ENCODE data around the gene LRRK1. TPM values are rescaled to one million over a fixed set of nuclear protein-coding genes. Genes with fewer than 3 reads are reported as not detected.
"Not testable (repeated sequence)": the region's sequence is repeated elsewhere in the genome, so short reads cannot be mapped to it uniquely, and the experiment has no call there.

Gene LRRK1
- total RNA-seq, 1 experiment from 2014 or later = 3.7 TPM

DNA sequence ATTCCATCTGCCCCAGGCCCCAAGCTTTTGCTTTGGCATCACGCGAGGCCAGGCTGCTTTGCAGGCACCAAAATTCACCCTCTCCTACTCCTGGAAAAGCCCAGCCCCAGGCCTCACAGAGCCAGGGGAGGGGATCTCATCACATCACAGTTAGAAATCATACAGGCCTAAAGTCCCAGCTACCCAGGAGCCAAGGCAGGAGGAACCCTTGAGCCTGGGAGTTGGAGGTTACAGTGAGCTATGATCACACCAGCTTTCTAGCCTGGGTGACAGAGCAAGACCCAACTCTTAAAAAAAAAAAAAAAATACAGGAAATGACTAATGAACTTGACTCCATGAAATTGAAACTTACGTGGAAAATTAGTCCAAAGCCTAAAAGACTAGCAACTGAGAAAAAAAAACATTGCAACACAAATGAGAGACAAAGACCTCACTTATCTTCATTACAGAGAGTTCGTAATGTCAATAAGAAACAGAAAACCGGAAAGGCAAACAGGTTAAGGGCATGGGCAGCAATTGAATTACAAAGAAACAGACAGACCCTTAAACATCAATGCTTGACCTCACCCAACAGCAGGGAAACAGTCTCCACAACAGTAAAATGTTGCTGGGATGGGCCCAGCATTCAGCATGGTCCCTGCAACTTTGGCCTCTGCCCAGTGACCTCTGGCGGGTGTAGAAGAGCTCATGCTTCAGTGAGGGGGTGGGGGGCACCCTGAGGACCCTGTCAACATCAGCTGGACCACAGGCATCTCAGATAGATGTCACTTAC is 151.5 kb downstream of the LRRK1 start:
- peaks cover 37% of the 10 kb centered on the region for H3K4me1 ChIP-seq (replicated peaks)
- H3K27me3 ChIP-seq (replicated peaks) = no peaks in the 10 kb centered on the region
- H3K36me3 ChIP-seq = peaks cover 7% of the 10 kb centered on the region; the same call in 1 of the 2 replicates
- peak in 1 of 2 experiments; percentile 81 for DNase-seq (ENCODE audit: low read depth in 1 of 2, low spot score in 2 of 2)
- peak overlapping the region; percentile 88 for H3K27ac ChIP-seq
- no peaks in the 10 kb centered on the region for H3K9me3 ChIP-seq (replicated peaks)
- H3K4me3 ChIP-seq = no peak overlapping the region

DNA sequence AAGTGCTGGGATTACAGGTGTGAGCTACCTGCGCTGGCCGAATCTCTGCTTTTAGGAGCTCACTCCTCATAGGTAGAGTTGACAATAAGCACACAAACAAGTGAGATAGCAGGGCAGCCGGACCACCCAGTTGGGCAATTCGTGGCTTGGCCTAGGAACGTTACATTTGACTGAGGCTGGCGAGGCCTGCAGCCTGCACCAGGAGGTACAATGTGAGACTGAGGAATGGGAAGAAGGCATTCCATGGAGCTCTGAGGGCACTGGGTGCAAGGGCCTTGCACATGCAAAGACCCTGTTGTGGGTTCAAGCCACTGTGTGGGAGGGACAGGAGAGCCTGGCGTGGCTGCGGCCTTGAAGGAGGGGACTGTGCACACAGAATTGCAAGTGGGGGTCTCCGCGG is 152.5 kb downstream of the LRRK1 start:
- no peak for DNase-seq (ENCODE audit: low read depth in 1 of 2, low spot score in 2 of 2)
- Histone ChIP-seq H3K4me1 (replicated peaks) (peaks cover 37% of the 10 kb centered on the region), H3K4me3 (no peak overlapping the region), H3K36me3 (peaks cover 4% of the 10 kb centered on the region; the same call in 1 of the 2 replicates), H3K27me3 (replicated peaks) (no peaks in the 10 kb centered on the region), H3K27ac (peak overlapping the region; percentile 88; the same call in 1 of the 2 replicates), H3K9me3 (replicated peaks) (no peaks in the 10 kb centered on the region)

DNA sequence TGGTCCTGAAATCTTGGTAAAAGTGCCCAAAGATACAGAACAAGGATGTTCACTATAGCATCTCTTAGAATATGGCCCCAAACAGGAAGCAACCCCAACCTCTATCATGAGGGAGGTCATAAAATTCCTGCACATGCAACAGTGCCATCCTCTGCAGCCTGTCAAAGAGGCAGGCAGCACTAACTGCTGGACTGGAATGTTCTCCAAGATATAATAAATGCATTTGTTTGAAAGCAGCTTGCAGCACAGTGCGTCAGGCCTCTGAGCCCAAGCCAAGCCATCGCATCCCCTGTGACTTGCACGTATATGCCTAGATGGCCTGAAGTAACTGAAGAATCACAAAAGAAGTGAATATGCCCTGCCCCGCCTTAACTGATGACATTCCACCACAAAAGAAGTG is 153.1 kb downstream of the LRRK1 start:
- DNase-seq (ENCODE audit: low read depth in 1 of 2, low spot score in 2 of 2) = not testable (repeated sequence)

DNA sequence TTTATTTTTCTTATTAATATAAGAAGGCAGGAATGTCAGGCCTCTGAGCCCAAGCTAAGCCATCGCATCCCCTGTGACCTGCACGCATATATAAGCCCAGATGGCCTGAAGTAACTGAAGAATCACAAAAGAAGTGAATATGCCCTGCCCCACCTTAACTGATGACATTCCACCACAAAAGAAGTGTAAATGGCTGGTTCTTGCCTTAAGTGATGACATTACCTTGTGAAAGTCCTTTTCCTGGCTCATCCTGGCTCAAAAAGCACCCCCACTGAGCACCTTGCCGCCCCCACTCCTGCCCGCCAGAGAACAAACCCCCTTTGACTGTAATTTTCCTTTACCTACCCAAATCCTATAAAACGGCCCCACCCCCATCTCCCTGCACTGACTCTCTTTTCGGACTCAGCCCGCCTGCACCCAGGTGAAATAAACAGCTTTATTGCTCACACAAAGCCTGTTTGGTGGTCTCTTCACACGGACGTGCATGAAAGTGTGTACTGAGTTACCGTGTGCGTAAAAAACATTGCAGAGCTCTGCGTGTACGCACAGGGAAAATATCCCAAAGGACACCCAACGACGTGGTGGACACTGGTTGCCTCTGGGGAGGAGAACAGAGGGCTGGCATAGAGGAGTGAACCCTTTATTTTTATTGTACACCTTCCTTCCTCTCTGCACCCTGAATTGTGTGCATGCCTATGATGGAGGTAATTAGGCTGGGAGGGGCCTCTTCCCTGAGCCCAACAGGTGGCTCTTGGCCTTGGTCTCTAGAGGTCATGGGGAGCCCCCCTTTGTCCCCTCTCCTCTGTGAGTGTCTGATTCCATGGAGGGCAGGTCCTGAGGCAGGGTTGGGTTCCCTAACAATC is 158.9 kb downstream of the LRRK1 start:
- H3K4me3 ChIP-seq; H3K27me3 ChIP-seq (replicated peaks); H3K4me1 ChIP-seq (replicated peaks); H3K27ac ChIP-seq; H3K36me3 ChIP-seq; H3K9me3 ChIP-seq (replicated peaks); DNase-seq (ENCODE audit: low read depth in 1 of 2, low spot score in 2 of 2): not testable (repeated sequence)

More for the DNA sequence above, 153.1 kb downstream of the LRRK1 start:
- H3K4me1 ChIP-seq (replicated peaks) = peaks cover 37% of the 10 kb centered on the region
- H3K27me3 ChIP-seq (replicated peaks); H3K4me3 ChIP-seq; H3K36me3 ChIP-seq; H3K9me3 ChIP-seq (replicated peaks); H3K27ac ChIP-seq: not testable (repeated sequence)

DNA sequence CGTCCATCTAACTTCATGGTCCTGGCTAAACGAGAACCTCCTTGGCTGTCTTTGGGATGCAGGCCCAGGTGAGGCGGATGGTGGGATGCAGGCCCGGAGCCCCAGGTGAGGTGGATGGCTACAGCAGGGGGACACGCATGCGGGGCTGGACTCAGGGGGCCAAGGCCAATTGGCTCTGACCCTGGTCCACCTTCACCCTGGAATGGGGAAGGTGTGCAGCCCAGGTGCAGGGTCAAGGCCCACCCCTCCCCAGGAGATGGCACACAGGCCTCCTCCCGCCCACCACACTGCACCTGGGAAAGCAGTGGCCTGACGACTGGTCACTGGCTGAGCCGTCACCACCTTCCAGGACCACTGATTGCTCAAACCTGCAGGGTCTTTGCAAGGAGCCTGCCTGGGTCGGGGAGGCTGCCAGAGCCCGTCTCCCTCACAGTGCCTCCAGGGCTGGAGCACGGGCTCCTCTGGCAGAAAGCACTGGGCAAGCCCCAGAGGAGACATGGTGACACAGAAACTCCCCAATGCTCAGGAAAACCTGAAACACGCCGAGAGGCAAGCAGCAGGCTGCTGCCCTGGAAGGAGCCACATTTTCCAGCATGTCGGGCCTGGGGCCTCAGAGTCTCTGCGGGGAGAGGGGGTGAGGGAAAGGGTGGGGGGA is 159.6 kb downstream of the LRRK1 start:
- no peaks in the 10 kb centered on the region for H3K4me1 ChIP-seq (replicated peaks)
- no peaks in the 10 kb centered on the region for H3K27me3 ChIP-seq (replicated peaks)
- H3K4me3 ChIP-seq = no peak overlapping the region
- no peaks in the 10 kb centered on the region for H3K36me3 ChIP-seq
- H3K9me3 ChIP-seq (replicated peaks) = no peaks in the 10 kb centered on the region
- DNase-seq (ENCODE audit: low read depth in 1 of 2, low spot score in 2 of 2) = no peak
- no peak overlapping the region for H3K27ac ChIP-seq

DNA sequence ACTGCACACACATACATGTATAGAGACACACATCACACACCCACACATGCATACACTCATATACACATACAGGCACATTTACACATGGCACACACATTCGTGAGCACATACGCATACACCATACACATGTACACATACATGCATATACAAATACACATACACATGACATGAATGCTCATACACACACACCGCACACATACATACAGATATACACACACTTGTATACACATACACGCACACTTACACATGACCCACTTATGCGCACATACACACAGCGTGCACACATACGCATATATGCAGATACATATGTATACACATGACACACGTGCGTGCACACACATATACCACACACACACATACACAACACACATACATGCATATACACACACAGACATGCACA is 162.7 kb downstream of the LRRK1 start:
- H3K4me3 ChIP-seq = no peak overlapping the region
- H3K27me3 ChIP-seq (replicated peaks) = no peaks in the 10 kb centered on the region
- no peak for DNase-seq (ENCODE audit: low read depth in 1 of 2, low spot score in 2 of 2)
- H3K4me1 ChIP-seq (replicated peaks) = no peaks in the 10 kb centered on the region
- H3K9me3 ChIP-seq (replicated peaks) = no peaks in the 10 kb centered on the region
- no peak overlapping the region for H3K27ac ChIP-seq
- no peaks in the 10 kb centered on the region for H3K36me3 ChIP-seq

DNA sequence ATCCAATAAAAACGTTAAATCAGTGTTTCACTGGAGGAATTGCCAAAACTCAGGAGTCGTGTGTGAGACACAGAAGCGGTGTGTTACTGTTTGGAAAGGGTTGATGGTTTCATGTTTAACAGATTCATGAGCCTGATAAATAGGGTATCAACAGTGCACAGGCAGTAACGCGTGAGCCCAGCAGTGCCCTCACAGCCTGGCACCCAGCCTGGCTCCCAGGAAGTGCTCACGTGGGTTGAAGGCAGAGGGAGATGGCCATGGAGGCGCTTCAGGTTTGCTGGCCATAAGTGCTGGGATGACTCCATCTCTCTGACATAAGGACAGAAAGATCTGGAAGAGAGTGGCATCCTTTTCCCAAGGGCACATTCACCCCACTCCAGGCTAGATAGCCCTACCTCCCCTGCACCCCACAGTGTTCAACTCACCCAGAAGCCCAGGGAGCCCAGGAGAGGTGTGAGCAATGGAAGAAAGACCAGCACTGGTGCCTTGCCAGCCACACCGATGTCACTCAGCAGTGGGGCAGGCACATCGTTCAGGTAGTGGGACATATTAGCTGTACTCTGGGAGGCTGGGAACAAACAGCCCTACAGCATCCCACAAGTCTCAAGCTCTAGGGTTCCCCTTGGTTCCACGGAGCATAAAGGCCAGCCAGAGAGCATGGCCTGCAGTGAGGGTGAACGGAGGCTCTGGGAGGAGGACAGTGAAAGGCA is 164.3 kb downstream of the LRRK1 start:
- H3K36me3 ChIP-seq = no peaks in the 10 kb centered on the region
- H3K4me1 ChIP-seq (replicated peaks) = no peaks in the 10 kb centered on the region
- no peak overlapping the region for H3K4me3 ChIP-seq
- no peak overlapping the region for H3K27ac ChIP-seq
- H3K27me3 ChIP-seq (replicated peaks) = no peaks in the 10 kb centered on the region
- no peaks in the 10 kb centered on the region for H3K9me3 ChIP-seq (replicated peaks)
- DNase-seq (ENCODE audit: low read depth in 1 of 2, low spot score in 2 of 2) = no peak

DNA sequence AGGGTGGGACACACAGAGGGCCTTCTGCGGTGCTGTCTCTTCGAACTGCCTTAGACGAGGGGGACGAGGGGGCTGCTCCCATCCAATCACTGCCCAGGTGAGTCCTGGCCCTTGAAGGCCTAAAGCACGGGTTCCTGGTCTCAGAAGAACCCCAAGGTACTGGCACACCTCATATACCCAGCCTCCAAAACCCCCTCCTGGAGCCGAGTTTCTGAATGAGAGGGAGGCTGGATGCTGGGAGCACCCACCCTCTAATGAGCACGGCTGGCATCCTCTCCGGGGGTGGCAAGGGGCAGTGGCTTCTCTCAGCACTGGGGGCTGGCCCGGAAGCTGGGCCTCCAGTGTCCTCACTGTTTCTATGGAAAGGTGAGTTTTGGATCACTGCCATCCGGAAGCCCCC is 165.6 kb downstream of the LRRK1 start:
- no peaks in the 10 kb centered on the region for H3K36me3 ChIP-seq
- no peaks in the 10 kb centered on the region for H3K9me3 ChIP-seq (replicated peaks)
- no peak overlapping the region for H3K27ac ChIP-seq
- H3K4me3 ChIP-seq = no peak overlapping the region
- peaks cover 5% of the 10 kb centered on the region; the same call in 1 of the 2 replicates for H3K4me1 ChIP-seq (replicated peaks)
- DNase-seq (ENCODE audit: low read depth in 1 of 2, low spot score in 2 of 2) = no peak
- H3K27me3 ChIP-seq (replicated peaks) = no peaks in the 10 kb centered on the region

DNA sequence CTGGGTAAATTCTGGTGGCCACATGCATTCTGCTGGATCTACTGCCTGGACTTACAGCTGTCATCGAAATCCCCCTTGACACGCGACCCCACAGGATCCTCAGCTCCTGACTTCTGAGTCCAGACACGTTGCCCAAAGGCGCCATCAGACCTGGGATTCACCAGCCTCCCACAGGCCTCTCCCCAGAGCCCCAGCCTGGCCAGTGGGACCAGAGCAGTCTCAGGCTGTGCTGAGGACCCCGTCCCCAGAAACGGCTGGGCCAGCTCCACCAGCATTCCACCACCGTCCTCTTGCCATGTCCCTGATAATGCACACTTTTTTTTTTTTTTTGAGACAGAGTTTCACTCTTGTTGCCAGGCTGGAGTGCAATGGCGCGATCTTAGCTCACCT is 166.1 kb downstream of the LRRK1 start:
- H3K27me3 ChIP-seq (replicated peaks) = no peaks in the 10 kb centered on the region
- no peak for DNase-seq (ENCODE audit: low read depth in 1 of 2, low spot score in 2 of 2)
- H3K27ac ChIP-seq = no peak overlapping the region
- no peak overlapping the region for H3K4me3 ChIP-seq
- H3K4me1 ChIP-seq (replicated peaks) = peaks cover 5% of the 10 kb centered on the region; the same call in 1 of the 2 replicates
- H3K36me3 ChIP-seq = no peaks in the 10 kb centered on the region
- no peaks in the 10 kb centered on the region for H3K9me3 ChIP-seq (replicated peaks)

DNA sequence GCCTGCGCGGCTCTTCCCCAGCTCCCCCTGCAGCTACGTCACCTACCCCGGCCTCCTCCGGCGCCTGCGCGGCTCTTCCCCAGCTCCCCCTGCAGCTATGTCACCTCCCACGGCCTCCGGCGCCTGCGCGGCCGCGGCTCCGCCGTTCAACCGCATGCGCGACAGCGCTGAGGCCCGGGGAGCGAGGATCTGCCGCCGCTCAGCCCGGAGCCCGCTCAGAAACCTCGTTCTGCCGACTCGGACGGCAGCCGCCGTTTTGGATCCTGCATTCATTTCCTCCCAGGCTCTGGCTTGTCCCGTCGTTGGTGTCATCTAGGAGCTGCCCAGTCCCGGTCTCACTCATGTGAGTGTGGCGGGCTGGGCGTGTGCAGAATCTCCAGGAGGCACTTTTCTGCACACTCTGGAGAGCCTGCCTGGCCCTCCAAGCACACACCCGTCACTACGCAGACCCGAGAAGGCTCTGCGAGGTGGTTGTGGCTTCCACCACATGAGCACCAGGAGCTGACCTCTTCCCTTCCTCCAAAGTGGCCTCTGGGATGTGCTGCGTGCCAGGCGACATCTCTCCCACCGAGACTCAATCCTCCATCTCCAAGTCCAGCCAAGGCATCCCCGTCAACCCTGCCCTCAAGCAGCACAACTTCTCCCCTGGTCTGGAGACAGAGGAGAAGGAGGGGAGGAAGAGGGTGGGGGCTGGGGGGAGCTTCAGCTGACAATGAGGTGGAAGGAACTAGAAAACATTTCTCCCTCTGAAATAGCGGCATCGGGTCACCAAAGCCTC is 167.4 kb downstream of the LRRK1 start:
- Histone ChIP-seq H3K27me3 (replicated peaks) (no peaks in the 10 kb centered on the region), H3K4me1 (replicated peaks) (peaks cover 13% of the 10 kb centered on the region), H3K27ac (no peak overlapping the region), H3K9me3 (replicated peaks) (no peaks in the 10 kb centered on the region), H3K36me3 (no peaks in the 10 kb centered on the region), H3K4me3 (no peak overlapping the region)
- no peak for DNase-seq (ENCODE audit: low read depth in 1 of 2, low spot score in 2 of 2)

DNA sequence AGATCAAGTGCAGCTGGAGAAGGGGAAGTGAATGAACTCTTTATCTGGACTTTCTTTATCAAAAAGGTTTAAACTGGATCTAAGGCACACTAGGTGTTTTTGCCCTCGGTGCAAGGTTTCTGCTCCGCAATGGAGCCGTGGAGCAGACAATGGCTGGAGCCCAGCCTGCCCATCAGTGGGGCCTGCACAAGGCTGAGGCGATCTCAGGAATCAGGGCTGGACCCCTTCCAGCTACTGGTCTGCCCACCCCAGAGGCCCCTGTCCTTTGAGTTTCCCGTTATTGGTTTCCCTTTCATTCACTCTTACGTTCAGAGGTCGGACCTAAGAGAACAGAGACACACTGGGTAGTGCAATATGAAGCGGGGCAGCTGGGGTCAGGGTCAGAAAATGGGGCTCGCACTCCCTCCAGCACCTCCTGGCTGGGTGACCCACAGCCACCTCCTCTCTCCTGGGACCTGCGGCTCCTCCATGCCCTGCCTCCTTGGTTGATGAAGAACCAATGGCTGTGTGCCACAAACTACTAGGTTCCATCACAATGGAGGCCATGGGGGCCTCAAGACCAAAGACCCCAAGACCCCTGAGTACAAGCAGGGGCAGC is 168.1 kb downstream of the LRRK1 start:
- no peaks in the 10 kb centered on the region for H3K9me3 ChIP-seq (replicated peaks)

DNA sequence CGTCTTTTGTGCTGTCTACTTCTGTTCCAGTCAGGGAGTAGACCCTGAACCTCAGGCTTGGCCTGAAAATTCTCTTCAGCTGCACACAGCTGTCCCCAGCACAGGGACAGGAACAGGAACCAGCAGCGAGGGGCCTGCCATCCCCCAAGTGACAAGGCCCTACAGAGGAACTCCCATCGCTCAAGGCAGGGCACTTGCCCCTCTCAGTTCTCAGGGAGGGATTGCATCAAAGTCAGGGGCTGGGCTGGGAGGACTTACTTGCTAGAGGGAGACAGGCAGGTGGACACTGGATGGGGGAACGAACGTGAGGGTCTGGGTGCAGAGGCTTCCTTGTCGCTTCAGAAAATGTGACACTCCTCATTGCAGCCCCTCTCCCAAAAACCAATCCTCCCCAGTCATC is 169.1 kb downstream of the LRRK1 start:
- no peak overlapping the region for H3K27ac ChIP-seq
- no peaks in the 10 kb centered on the region for H3K36me3 ChIP-seq
- no peak overlapping the region for H3K4me3 ChIP-seq
- DNase-seq (ENCODE audit: low read depth in 1 of 2, low spot score in 2 of 2) = no peak
- no peaks in the 10 kb centered on the region for H3K27me3 ChIP-seq (replicated peaks)
- H3K4me1 ChIP-seq (replicated peaks) = peaks cover 21% of the 10 kb centered on the region
- no peaks in the 10 kb centered on the region for H3K9me3 ChIP-seq (replicated peaks)

More for the DNA sequence above, 168.1 kb downstream of the LRRK1 start:
- no peaks in the 10 kb centered on the region for H3K36me3 ChIP-seq
- peaks cover 20% of the 10 kb centered on the region for H3K4me1 ChIP-seq (replicated peaks)
- DNase-seq (ENCODE audit: low read depth in 1 of 2, low spot score in 2 of 2) = no peak
- no peaks in the 10 kb centered on the region for H3K27me3 ChIP-seq (replicated peaks)
- no peak overlapping the region for H3K27ac ChIP-seq
- no peak overlapping the region for H3K4me3 ChIP-seq
